Suprapubic skin (tissue), 4 donors: ENCODE results near the gene INPP5A.

ENCODE experiments used
- CTCF ChIP-seq, 2 donors: fragments of 200-600 bp in 1 of 2; fragments of 450-650 bp in 1 of 2; sonication (generic) in 1 of 2; IDR thresholded peaks; one replicate each; pipeline ENCODE4 v1.5.1; 2016 to 2019; ENCODE audit warnings: antibody characterized with exemption in 2 of 2, mild to moderate bottlenecking in 1 of 2, moderate library complexity in 1 of 2
- POLR2A ChIP-seq, 2 donors: fragments of 450-650 bp; IDR thresholded peaks; one replicate each; pipeline ENCODE4 v1.6.1; 2017; ENCODE audit warnings: antibody characterized with exemption in 2 of 2, mild to moderate bottlenecking in 2 of 2, moderate library complexity in 2 of 2
- POLR2AphosphoS5 ChIP-seq, 3 donors: sonication (generic); formaldehyde crosslinking; IDR thresholded peaks; one replicate each; pipeline ENCODE4 v1.6.1; 2017; ENCODE audit warnings: antibody characterized with exemption in 3 of 3

- TF ChIP-seq POLR2A (IDR thresholded peaks at IDR 0.05), result no peak
- no peak for TF ChIP-seq CTCF (IDR thresholded peaks at IDR 0.05)
- TF ChIP-seq POLR2AphosphoS5 (IDR thresholded peaks at IDR 0.05), result no peak
These were observed 160.1 kb downstream of the INPP5A start for GRCh38 chr10:132697578-132698200.
